NCI-H446 (cell line): ENCODE results near the gene BAZ2A.

Experiments used
- DNase-seq, 2 experiments: peaks; one replicate each; lab custom pipeline; 2025; lab: John Stamatoyannopoulos, UW

The BAZ2A gene

GRCh38 chr12:56634837-56635791 is 5.0 kb upstream of the BAZ2A start:
- DNase-seq, result peak in 1 of 2 experiments; percentile 68

GRCh38 chr12:56634242-56634836 is 4.2 kb upstream of the BAZ2A start:
- DNase-seq, result peak in 1 of 2 experiments; percentile 21

GRCh38 chr12:56633468-56634241 is 3.5 kb upstream of the BAZ2A start:
- DNase-seq, result no peak

GRCh38 chr12:56632701-56633467 is 2.8 kb upstream of the BAZ2A start:
- DNase-seq, result no peak

GRCh38 chr12:56631790-56632700 is 1.9 kb upstream of the BAZ2A start:
- DNase-seq, result peak in 1 of 2 experiments; percentile 20

- no peak for DNase-seq
Measured at GRCh38 chr12:56629459-56630179, 507 bp downstream of the BAZ2A start.

- no peak for DNase-seq
Measured at GRCh38 chr12:56628671-56629458, 1.3 kb downstream of the BAZ2A start.

- no peak for DNase-seq
Measured at GRCh38 chr12:56626701-56627100, 3.4 kb downstream of the BAZ2A start.

GRCh38 chr12:56622535-56622934 is 7.6 kb downstream of the BAZ2A start:
- no peak for DNase-seq

GRCh38 chr12:56616925-56617324 is 13.2 kb downstream of the BAZ2A start:
- DNase-seq, result no peak

GRCh38 chr12:56616244-56616643 is 13.9 kb downstream of the BAZ2A start:
- no peak for DNase-seq

GRCh38 chr12:56614627-56615026 is 15.5 kb downstream of the BAZ2A start:
- no peak for DNase-seq

- no peak for DNase-seq
Measured at GRCh38 chr12:56604355-56604754, 25.8 kb downstream of the BAZ2A start.

GRCh38 chr12:56602239-56602638 is 27.9 kb downstream of the BAZ2A start:
- DNase-seq, result no peak

GRCh38 chr12:56601503-56601902 is 28.6 kb downstream of the BAZ2A start:
- no peak for DNase-seq

- no peak for DNase-seq
Measured at GRCh38 chr12:56600753-56601152, 29.4 kb downstream of the BAZ2A start.

- DNase-seq, result no peak
Measured at GRCh38 chr12:56599797-56600196, 30.3 kb downstream of the BAZ2A start.

GRCh38 chr12:56599041-56599440 is 31.1 kb downstream of the BAZ2A start:
- no peak for DNase-seq

GRCh38 chr12:56596815-56597214 is 33.3 kb downstream of the BAZ2A start:
- DNase-seq, result no peak
